ENCODE data around the gene POU6F1.

DNA sequence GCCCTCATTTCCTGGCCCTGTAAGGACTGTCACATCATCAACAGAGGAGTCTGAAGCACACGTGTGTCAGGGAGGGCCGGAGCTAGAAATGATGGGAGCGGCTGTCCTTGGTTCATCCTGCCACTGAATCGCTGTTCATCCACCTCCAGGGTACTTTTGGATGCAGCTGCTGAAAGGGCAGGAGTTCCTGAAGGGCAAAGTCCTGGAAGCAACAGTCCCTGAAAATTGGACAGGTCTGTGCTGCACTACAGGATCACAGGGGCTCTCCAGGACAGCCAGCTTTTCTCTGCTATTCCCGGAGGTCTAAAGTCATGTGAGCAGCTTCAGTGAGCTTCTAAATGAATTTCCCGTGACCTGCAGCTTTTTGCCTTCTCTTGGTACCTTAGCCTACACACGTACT is 17.7 kb downstream of the POU6F1 start:
- TF ChIP-seq EZH2phosphoT487 (IDR thresholded peaks at IDR 0.05; ENCODE audit: borderline replicate concordance, low read depth, low read length) = no peak
- TF ChIP-seq, protein P1, sequence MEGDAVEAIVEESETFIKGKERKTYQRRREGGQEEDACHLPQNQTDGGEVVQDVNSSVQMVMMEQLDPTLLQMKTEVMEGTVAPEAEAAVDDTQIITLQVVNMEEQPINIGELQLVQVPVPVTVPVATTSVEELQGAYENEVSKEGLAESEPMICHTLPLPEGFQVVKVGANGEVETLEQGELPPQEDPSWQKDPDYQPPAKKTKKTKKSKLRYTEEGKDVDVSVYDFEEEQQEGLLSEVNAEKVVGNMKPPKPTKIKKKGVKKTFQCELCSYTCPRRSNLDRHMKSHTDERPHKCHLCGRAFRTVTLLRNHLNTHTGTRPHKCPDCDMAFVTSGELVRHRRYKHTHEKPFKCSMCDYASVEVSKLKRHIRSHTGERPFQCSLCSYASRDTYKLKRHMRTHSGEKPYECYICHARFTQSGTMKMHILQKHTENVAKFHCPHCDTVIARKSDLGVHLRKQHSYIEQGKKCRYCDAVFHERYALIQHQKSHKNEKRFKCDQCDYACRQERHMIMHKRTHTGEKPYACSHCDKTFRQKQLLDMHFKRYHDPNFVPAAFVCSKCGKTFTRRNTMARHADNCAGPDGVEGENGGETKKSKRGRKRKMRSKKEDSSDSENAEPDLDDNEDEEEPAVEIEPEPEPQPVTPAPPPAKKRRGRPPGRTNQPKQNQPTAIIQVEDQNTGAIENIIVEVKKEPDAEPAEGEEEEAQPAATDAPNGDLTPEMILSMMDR (conservative IDR thresholded peaks at IDR 0.05; ENCODE audit: low read length) = no peak
